Regular cardiac myocyte (primary cell): ENCODE measurements around the gene SCGN. TPM values are rescaled to one million over a fixed set of nuclear protein-coding genes. Genes with fewer than 3 reads are reported as not detected.

Source experiments
- total RNA-seq: library from RNA; depleted of rRNA; stranded (reverse); fragments of >200 nt; gene quantifications from 2 replicates; pipeline ENCODE4 v1.2.3, GENCODE V29; 2014

Gene SCGN, protein sequence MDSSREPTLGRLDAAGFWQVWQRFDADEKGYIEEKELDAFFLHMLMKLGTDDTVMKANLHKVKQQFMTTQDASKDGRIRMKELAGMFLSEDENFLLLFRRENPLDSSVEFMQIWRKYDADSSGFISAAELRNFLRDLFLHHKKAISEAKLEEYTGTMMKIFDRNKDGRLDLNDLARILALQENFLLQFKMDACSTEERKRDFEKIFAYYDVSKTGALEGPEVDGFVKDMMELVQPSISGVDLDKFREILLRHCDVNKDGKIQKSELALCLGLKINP
- total RNA-seq, result not detected in 2 replicates

GRCh38 chr6:25652007-25652515 is at the start of gene SCGN:
SCGN (plus strand) TSS chr6:25652215; CDS start chr6:25652404, 189 bp downstream.

Other genes starting within 250 kb of the SCGN start
- gene SLC17A4, start 102.5 kb downstream of the SCGN start, total RNA-seq, result not detected in 2 replicates
- not detected in 2 replicates for gene SLC17A1, start 179.8 kb downstream of the SCGN start, total RNA-seq
- gene SLC17A3, start 222.0 kb downstream of the SCGN start, total RNA-seq, result not detected in 2 replicates